ENCODE results near the gene TMEM35B.

Gene TMEM35B

GRCh38 chr1:35030338-35030737 lies 45.2 kb upstream of the TMEM35B start:
- TF ChIP-seq SIN3A (IDR thresholded peaks at IDR 0.05; ENCODE audit: borderline replicate concordance, insufficient read depth, low read length) (no peak), POLR2AphosphoS5 (IDR thresholded peaks at IDR 0.05; ENCODE audit: low read depth, low read length) (no peak), REST (IDR thresholded peaks at IDR 0.05; ENCODE audit: insufficient read depth in 1 of 2, low read depth in 2 of 2, low read length in 2 of 2) (no peak), TAF1 (IDR thresholded peaks at IDR 0.05; ENCODE audit: borderline replicate concordance, insufficient read depth, low read length) (no peak), FOXP2 (optimal IDR thresholded peaks at IDR 0.05; ENCODE audit: borderline replicate concordance, extremely low read depth, extremely low read length, insufficient read depth) (no peak)

- TF ChIP-seq TAF1 (IDR thresholded peaks at IDR 0.05; ENCODE audit: borderline replicate concordance, insufficient read depth, low read length) (no peak), REST (IDR thresholded peaks at IDR 0.05; ENCODE audit: insufficient read depth in 1 of 2, low read depth in 2 of 2, low read length in 2 of 2) (no peak), POLR2AphosphoS5 (IDR thresholded peaks at IDR 0.05; ENCODE audit: low read depth, low read length) (no peak), FOXP2 (optimal IDR thresholded peaks at IDR 0.05; ENCODE audit: borderline replicate concordance, extremely low read depth, extremely low read length, insufficient read depth) (no peak), SIN3A (IDR thresholded peaks at IDR 0.05; ENCODE audit: borderline replicate concordance, insufficient read depth, low read length) (no peak)
Measured at GRCh38 chr1:35029761-35030160, 44.6 kb upstream of the TMEM35B start.

- TF ChIP-seq REST (IDR thresholded peaks at IDR 0.05; ENCODE audit: insufficient read depth in 1 of 2, low read depth in 2 of 2, low read length in 2 of 2): no peak
Measured at GRCh38 chr1:35016406-35016805, 31.3 kb upstream of the TMEM35B start.

DNA sequence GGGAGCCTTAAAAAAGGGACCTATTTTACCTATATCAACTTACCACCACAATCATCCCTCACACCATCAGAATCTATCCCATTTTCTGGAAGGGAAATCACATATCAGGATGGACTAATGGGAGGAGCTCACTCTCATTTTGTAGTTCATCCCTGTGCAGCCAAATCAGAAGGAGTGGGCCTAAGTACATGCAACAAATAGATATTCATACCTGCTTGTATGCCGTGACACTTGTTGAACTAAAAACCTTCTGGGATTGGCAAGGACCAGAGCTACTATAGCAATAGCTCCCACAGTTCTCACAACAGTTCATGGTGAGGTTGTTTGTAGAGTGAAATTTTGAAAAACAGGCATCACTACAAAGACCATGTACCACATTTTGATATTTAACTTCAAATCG lies 29.3 kb upstream of the TMEM35B start:
- TF ChIP-seq SIN3A (IDR thresholded peaks at IDR 0.05; ENCODE audit: borderline replicate concordance, insufficient read depth, low read length) (no peak), TAF1 (IDR thresholded peaks at IDR 0.05; ENCODE audit: borderline replicate concordance, insufficient read depth, low read length) (no peak), FOXP2 (optimal IDR thresholded peaks at IDR 0.05; ENCODE audit: borderline replicate concordance, extremely low read depth, extremely low read length, insufficient read depth) (no peak), REST (IDR thresholded peaks at IDR 0.05; ENCODE audit: insufficient read depth in 1 of 2, low read depth in 2 of 2, low read length in 2 of 2) (no peak), POLR2AphosphoS5 (IDR thresholded peaks at IDR 0.05; ENCODE audit: low read depth, low read length) (no peak)

DNA sequence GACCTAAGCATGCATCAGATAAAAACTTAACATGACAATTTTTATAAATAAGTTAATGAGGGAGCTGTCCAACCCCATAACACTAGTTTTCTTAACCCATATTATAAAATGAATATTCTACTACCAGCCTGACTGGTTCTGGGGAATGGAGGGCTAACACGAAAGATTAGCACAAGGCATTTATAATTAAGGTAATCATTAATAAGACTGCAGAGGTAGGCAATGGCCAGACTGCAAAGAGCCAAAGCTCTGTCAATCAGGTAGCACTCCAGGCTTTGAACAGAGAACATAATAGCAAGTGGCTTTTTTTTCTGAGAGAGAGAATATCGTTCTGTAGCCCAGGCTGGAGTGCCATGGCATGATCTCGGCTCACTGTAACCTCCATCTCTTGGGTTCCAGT lies 20.6 kb upstream of the TMEM35B start:
- TF ChIP-seq REST (IDR thresholded peaks at IDR 0.05; ENCODE audit: insufficient read depth in 1 of 2, low read depth in 2 of 2, low read length in 2 of 2): no peak
- no peak for TF ChIP-seq SIN3A (IDR thresholded peaks at IDR 0.05; ENCODE audit: borderline replicate concordance, insufficient read depth, low read length)
- no peak for TF ChIP-seq POLR2AphosphoS5 (IDR thresholded peaks at IDR 0.05; ENCODE audit: low read depth, low read length)
- no peak for TF ChIP-seq TAF1 (IDR thresholded peaks at IDR 0.05; ENCODE audit: borderline replicate concordance, insufficient read depth, low read length)
- no peak for TF ChIP-seq FOXP2 (optimal IDR thresholded peaks at IDR 0.05; ENCODE audit: borderline replicate concordance, extremely low read depth, extremely low read length, insufficient read depth)
